ENCODE results near the gene TBC1D5. TPM values are rescaled to one million over a fixed set of nuclear protein-coding genes. Genes with fewer than 3 reads are reported as not detected.
"Not testable (repeated sequence)": the region's sequence is repeated elsewhere in the genome, so short reads cannot be mapped to it uniquely, and the experiment has no call there.

TBC1D5 gene
- total RNA-seq, 1 donor from 2014 or later: 75.8 TPM

DNA sequence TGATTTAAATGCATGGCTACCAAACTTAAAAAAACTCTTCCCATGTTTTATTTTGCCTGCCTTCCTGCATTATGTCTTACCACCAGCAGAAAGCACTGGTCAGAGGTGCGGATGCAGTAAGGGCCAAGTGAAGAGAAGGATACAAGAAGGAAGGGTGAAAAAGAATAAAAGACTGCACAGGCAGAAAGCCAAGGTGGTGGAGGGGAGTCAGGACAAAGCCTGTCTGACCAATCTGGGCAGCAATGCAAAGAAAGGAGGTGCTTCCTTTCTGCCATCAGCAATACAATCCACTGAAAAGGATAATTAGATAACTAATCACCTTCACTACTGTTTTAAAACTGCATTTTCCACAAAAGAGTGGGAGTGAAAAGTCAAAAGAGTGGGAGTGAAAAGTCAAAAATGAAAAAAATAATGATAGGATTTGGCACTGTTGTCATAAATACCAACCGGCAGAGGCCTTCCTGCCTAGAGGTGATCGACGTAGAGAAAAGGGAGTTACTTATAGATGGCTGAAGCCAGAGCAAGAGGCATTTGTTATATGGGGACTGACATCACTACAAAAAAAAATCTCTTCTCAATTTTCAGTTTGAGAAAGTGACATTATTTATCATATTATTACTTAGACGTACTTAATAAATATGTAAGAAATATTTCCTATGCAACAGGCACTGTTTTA, 385.3 kb downstream of the TBC1D5 start:
- no peak for DNase-seq (ENCODE audit: low read depth in 2 of 2)

GRCh38 chr3:17356585-17356984, 385.8 kb downstream of the TBC1D5 start:
- no peak for DNase-seq (ENCODE audit: low read depth in 2 of 2)

DNA sequence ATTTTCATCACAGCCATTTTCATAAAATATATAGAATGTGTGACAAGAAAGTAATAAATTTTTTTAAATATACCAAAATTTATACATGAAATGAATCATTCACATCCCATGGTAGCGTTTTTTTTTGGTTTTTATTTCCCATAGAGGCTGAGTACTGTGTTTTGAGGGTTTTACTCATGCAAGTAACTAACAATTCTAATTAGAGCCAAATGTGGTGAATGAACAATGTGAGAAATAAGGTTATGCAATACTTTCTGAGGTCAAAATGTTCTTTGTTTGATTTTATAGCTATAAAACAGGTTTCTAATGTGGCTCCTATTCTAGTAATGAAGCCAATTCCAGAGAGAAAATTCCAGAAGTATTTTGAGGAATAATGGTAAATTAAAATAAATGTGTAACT, 386.8 kb downstream of the TBC1D5 start:
- peak; percentile 2 to 46 for DNase-seq (ENCODE audit: low read depth in 2 of 2)

GRCh38 chr3:17354341-17354740, 388.1 kb downstream of the TBC1D5 start:
- no peak for DNase-seq (ENCODE audit: low read depth in 2 of 2)

- DNase-seq (ENCODE audit: low read depth in 2 of 2): no peak
These were observed 389.8 kb downstream of the TBC1D5 start for GRCh38 chr3:17352620-17353019.

DNA sequence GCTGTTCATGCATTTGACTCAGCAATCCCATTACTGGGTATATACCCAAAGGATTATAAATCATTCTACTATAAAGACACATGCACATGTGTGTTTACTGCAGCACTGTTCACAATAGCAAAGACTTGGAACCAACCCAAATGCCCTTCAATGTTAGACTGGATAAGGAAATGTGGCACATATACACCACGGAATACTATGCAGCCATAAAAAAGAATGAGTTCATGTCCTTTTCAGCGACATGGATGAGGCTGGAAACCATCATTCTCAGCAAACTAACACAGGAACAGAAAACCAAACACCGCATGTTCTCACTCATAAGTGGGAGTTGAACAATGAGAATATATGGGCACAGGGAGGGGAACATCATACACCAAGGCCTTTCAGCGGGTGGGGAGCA, 391.2 kb downstream of the TBC1D5 start:
- DNase-seq (ENCODE audit: low read depth in 2 of 2): not testable (repeated sequence)

DNA sequence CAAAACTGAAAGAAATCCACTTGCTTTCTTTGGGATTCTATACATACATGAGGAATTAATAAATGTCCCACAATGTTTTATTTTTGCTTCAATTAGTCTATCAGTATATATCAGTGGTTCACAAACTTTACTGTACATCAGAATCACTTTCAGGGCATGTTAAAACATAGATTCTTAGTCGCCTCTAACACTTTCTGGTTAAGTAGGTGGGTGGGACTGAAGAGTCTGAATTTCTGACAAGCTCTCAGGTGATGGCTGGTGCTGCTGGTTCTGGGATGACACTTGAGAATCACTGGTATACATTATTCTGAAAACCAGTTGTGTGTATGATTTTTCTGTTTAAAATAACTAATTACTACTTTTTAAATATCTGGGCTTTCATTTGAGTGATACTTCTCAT, 393.3 kb downstream of the TBC1D5 start:
- DNase-seq (ENCODE audit: low read depth in 2 of 2): no peak

DNA sequence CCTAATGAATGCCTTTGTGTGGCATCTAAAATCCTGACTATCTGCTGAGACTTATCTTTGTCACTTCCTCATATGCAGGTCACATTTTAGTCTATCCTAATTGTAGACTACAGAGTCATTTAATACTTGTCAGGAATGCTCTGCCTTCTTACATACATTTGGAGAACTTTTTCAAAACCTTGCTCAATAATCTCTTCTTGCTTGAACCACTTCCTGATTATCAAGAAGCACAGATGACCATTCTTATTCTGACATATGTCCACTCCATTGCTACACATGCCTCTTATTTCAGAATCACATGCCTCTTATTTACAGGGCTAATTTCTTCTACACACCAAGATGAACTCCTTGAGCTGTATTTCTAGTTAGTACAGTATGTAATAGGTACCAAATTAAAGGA, 400.3 kb downstream of the TBC1D5 start:
- DNase-seq (ENCODE audit: low read depth in 2 of 2): no peak

- DNase-seq (ENCODE audit: low read depth in 2 of 2): no peak
These were observed 401.7 kb downstream of the TBC1D5 start for GRCh38 chr3:17340693-17341092.

DNA sequence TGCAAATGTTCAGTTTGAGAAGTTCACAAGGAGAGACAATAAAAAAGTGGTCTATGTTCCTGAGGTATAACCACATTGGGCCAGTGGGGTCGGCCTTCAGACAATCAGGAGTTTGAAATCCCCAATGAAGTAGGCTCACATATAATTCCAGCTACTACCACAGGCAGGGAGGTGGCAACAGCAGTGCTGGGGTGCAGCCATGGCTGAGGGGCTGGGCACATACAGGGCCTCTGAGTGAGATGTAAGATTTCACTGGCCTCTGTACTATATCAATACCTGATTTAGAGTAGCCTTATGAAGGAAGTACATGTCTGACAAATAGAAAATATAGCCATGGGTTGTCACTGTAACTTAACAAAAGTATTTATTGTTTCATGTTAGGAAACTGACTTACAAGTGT, 402.2 kb downstream of the TBC1D5 start:
- DNase-seq (ENCODE audit: low read depth in 2 of 2): no peak

- DNase-seq (ENCODE audit: low read depth in 2 of 2): no peak
These were observed 403.3 kb downstream of the TBC1D5 start for GRCh38 chr3:17339132-17339575.

- DNase-seq (ENCODE audit: low read depth in 2 of 2): no peak
These were observed 406.1 kb downstream of the TBC1D5 start for GRCh38 chr3:17336291-17336690.

GRCh38 chr3:17333893-17334292, 408.5 kb downstream of the TBC1D5 start:
- no peak for DNase-seq (ENCODE audit: low read depth in 2 of 2)

GRCh38 chr3:17333446-17333845, 409.0 kb downstream of the TBC1D5 start:
- no peak for DNase-seq (ENCODE audit: low read depth in 2 of 2)

DNA sequence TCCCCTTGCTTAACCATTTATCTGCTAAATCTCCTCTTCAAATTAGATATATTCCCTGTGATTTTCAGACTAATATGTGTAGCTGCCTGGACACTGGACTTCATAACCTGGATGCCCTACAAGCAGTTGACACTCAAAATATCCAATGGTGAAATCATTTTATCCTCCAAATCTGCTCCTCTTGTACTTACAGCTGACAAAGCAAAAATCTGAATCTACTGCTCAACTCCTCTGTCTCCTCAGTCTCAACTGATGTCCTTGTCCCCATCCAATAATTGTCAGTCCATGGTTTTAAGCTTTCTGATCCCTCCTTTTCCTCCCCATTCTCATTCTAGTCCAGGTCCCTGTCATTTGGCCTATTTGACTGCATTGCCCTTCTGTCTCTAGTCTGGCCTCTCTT, 411.8 kb downstream of the TBC1D5 start:
- DNase-seq (ENCODE audit: low read depth in 2 of 2): no peak

DNA sequence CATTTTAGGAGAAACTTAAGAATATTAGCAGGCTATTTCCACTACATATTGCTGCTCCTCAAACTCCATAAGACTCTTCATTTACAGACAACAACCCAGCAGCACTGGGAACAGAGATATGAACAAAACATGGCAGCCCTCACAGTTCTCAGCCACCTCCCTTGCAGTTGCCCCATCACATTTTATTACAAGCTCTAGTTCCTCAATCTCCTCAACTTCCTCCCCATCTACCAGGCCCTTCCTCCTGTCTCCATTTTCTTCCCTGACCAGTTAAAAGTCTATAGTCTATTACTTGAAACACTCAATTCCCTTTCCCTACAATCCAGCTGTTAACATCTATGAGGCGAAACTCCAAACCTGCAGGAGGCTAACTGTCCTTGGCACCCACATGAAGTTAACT, 412.5 kb downstream of the TBC1D5 start:
- no peak for DNase-seq (ENCODE audit: low read depth in 2 of 2)

DNA sequence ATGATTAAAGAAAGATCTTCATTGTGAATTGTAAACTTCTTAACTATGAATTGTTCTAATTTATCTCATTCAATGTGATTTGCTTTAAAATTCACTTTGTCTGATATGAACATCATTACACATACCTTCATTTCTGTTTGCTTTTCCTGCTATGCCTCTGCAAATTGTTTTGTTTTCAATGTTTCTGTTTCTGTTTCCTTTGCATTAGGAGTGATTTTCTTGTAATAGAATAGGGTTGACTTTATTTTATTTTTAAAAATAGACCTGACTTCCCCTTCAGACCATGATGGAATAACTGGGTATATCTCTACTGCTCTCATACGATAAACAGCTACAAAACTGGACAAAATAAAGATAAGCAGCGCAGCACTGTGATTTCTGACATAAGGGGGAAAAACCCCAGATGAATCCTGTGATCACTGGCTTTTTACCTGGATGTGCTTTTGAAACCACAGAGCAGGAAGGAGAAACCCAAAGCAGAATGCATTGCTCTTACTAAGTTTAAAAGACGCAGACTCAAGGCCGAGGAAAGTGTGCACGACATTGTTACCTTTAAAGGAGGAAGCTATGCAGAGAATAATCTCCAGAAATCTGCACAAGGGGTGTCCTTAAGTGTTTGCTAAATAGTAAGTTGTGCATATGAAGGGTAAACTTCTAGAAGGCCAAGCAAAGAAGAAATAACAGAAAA, 420.2 kb downstream of the TBC1D5 start:
- no peak for DNase-seq (ENCODE audit: low read depth in 2 of 2)

DNA sequence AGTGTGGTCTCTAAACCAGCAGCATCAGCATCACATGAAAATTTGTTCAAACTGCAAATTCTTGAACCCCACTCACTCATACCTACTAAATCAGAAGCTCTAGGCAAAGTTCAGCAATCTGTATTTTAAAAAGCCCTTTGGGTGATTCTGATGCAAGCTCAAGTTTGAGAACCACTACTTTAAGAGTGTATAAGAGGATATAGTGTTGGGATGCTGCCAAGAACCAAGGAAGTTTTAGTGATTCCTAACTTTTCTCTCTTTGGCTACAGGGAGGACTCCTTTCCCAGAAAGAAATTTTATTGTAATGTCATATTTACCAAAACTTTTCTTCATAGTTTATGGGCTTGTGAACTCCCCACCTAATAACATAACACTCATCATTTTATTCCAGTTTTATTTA, 422.2 kb downstream of the TBC1D5 start:
- no peak for DNase-seq (ENCODE audit: low read depth in 2 of 2)

DNA sequence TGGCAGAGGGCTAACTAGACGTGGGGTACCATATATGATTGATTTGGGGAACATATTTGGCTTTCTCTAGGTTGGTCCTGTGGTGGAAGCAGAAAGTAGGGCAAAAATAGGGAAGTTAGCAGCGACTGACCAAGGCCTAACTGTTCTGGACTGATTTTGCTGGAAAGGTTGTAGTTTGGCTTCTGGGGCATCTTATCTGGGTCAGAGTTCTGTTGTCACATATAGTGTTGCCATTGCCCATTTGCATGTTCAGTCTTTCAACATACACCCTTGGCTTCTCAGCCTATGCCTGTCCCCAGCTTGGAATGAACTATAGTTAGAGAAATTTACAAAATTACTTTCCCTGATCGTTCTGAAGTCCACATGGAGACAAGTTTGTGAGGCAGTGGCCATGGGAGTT, 426.5 kb downstream of the TBC1D5 start:
- no peak for DNase-seq (ENCODE audit: low read depth in 2 of 2)

- DNase-seq (ENCODE audit: low read depth in 2 of 2): no peak
These were observed 428.3 kb downstream of the TBC1D5 start for GRCh38 chr3:17314171-17314570.

DNA sequence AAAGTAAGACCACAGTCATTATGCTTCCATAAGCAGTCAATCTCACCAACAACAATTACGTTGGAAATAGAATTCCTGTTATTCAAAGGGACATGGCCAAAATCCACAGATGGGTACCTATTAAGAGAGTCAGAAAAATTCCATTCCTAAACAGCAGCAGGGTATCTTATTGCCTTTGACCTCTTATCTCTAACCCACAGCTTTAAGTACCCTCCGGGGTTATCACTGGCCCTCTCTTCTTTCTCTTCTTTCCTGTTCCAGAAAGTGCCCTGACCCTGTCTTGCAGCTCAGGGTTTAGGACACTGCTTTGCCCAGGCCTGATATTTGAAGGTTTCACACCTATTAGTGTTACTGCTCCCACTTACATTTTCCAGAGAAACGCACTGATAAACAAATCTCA, 428.7 kb downstream of the TBC1D5 start:
- DNase-seq (ENCODE audit: low read depth in 2 of 2): peak in 1 of 2 donors; percentile 3

DNA sequence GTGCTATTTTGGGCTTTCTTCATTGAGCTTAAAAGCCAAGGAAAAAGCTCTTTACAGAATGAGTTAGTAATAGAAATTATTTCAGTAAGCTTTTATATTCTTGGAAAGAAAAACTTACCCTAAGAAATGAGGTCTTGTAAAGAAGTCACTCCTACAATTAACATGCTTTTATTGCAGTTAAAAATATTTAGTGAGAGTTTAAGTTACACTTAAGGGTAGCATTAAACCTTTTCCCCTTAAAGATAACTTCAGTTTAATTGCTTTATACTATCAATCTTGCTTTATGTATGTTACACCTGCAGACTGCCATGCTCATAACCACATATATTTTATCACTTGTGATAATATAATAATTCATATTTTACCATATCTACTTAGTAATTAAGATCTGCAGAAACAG, 431.4 kb downstream of the TBC1D5 start:
- DNase-seq (ENCODE audit: low read depth in 2 of 2): no peak

DNA sequence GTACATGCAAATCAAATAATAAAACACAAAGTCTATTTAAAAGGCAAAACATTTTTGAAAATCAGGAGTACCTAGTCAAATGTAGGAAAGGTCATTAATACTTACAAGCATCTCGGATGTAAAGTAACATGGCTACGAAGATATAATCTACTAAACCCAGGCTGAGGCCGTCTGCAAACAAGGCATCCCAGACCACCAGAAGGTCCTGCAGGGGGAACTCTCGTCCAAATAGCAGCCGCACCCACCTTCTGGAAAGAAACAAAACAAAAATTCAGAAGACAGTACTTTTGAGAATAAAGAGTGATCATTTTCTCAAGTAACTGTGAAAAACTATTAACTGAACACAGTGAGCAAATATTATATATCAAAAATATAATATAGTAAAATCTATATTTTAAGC, 434.5 kb downstream of the TBC1D5 start:
- DNase-seq (ENCODE audit: low read depth in 2 of 2): no peak
